Endothelial cell (in vitro differentiated cells): Measurements from ENCODE around the gene MASP1. TPM values are rescaled to one million over a fixed set of nuclear protein-coding genes. Genes with fewer than 3 reads are reported as not detected.

Experiments
- DNase-seq: peaks from one replicate; pipeline ENCODE4 v3.0.0; 2021; ENCODE audit warnings: low spot score
- H3K27ac Mint-ChIP-seq: one replicate; pipeline ENCODE4 v1.8.0; 2021; ENCODE audit warnings: mixed read lengths, inconsistent platforms; ENCODE audit not compliant: unreplicated experiment
- H3K27me3 Mint-ChIP-seq: one replicate; pipeline ENCODE4 v1.8.0; 2021; ENCODE audit warnings: mild to moderate bottlenecking, moderate library complexity, mixed read lengths, inconsistent platforms; ENCODE audit not compliant: unreplicated experiment
- H3K36me3 Mint-ChIP-seq: one replicate; pipeline ENCODE4 v1.8.0; 2021; ENCODE audit warnings: mild to moderate bottlenecking, low read depth, mixed read lengths, inconsistent platforms; ENCODE audit not compliant: unreplicated experiment
- H3K4me1 Mint-ChIP-seq: one replicate; pipeline ENCODE4 v1.8.0; 2021; ENCODE audit warnings: mild to moderate bottlenecking, mixed read lengths, inconsistent platforms; ENCODE audit not compliant: unreplicated experiment
- H3K4me3 Mint-ChIP-seq: one replicate; pipeline ENCODE4 v1.8.0; 2021; ENCODE audit warnings: mild to moderate bottlenecking, mixed read lengths, inconsistent platforms; ENCODE audit not compliant: unreplicated experiment
- H3K9me3 Mint-ChIP-seq: one replicate; pipeline ENCODE4 v1.8.0; 2021; ENCODE audit warnings: mixed read lengths, inconsistent platforms; ENCODE audit not compliant: unreplicated experiment
- CTCF ChIP-seq: fragments of 200-600 bp; sonication (generic); IDR thresholded peaks from one replicate; pipeline ENCODE4 v1.5.0; 2021; ENCODE audit warnings: antibody characterized with exemption; ENCODE audit not compliant: unreplicated experiment
- total RNA-seq: library from RNA; stranded (reverse); fragmentation: NEBNext Ultra II Directional; extraction: Animal tissue kit (Norgen Biotek cat#: 25700); gene quantifications from one replicate; pipeline ENCODE4 v1.2.1, GENCODE V29; 2021; ENCODE audit not compliant: unreplicated experiment

Gene MASP1
- total RNA-seq, 1 donor from 2014 or later, result 0.56 TPM

- no peaks in the 10 kb centered on the region for H3K36me3 Mint-ChIP-seq
- H3K9me3 Mint-ChIP-seq, result no peaks in the 10 kb centered on the region
- H3K4me3 Mint-ChIP-seq, result no peak overlapping the region
- DNase-seq, result no peak
- no peak overlapping the region for H3K27ac Mint-ChIP-seq
- H3K27me3 Mint-ChIP-seq, result no peaks in the 10 kb centered on the region
- H3K4me1 Mint-ChIP-seq, result peaks cover 6% of the 10 kb centered on the region
- no peak for TF ChIP-seq CTCF
These were observed 5.0 kb downstream of the MASP1 start for GRCh38 chr3:187286467-187287059.

GRCh38 chr3:187281191-187281714, 10.3 kb downstream of the MASP1 start:
- Mint-ChIP-seq H3K27ac (no peak overlapping the region), H3K27me3 (peaks cover 1% of the 10 kb centered on the region), H3K9me3 (no peaks in the 10 kb centered on the region), H3K36me3 (no peaks in the 10 kb centered on the region), H3K4me3 (no peak overlapping the region), H3K4me1 (peaks cover 8% of the 10 kb centered on the region)
- DNase-seq, result no peak
- no peak for TF ChIP-seq CTCF

GRCh38 chr3:187280644-187281043, 10.9 kb downstream of the MASP1 start:
- H3K27ac Mint-ChIP-seq, result no peak overlapping the region
- peaks cover 1% of the 10 kb centered on the region for H3K27me3 Mint-ChIP-seq
- no peak for DNase-seq
- no peak overlapping the region for H3K4me3 Mint-ChIP-seq
- TF ChIP-seq CTCF, result no peak
- H3K36me3 Mint-ChIP-seq, result no peaks in the 10 kb centered on the region
- no peaks in the 10 kb centered on the region for H3K9me3 Mint-ChIP-seq
- peaks cover 8% of the 10 kb centered on the region for H3K4me1 Mint-ChIP-seq

- Mint-ChIP-seq H3K9me3 (no peaks in the 10 kb centered on the region), H3K4me3 (no peak overlapping the region)
These were observed 14.4 kb downstream of the MASP1 start for GRCh38 chr3:187277129-187277462.

More at GRCh38 chr3:187277129-187277462, 14.4 kb downstream of the MASP1 start:
- H3K36me3 Mint-ChIP-seq, result no peaks in the 10 kb centered on the region
- TF ChIP-seq CTCF, result no peak
- H3K4me1 Mint-ChIP-seq, result peaks cover 4% of the 10 kb centered on the region
- DNase-seq, result no peak
- no peak overlapping the region for H3K27ac Mint-ChIP-seq
- H3K27me3 Mint-ChIP-seq, result peaks cover 1% of the 10 kb centered on the region
